Testis (tissue), 2 donors: ENCODE measurements around the gene CREBBP.

Experiments used
- CTCF ChIP-seq, 3 experiments: fragments of 450-650 bp in 2 of 3; fragments of 200-600 bp in 1 of 3; sonication (generic) in 1 of 3; IDR thresholded peaks; one replicate each; pipeline ENCODE4 v1.5.1; 2016 to 2019; ENCODE audit warnings: antibody characterized with exemption in 3 of 3, mild to moderate bottlenecking in 2 of 3, moderate library complexity in 1 of 3
- POLR2A ChIP-seq: fragments of 450-650 bp; IDR thresholded peaks from one replicate; pipeline ENCODE4 v1.6.1; 2017; ENCODE audit warnings: antibody characterized with exemption, mild to moderate bottlenecking, moderate library complexity

- TF ChIP-seq CTCF (IDR thresholded peaks at IDR 0.05) (no peak), POLR2A (no peak)
Observed at GRCh38 chr16:3752984-3753383, 127.5 kb downstream of the CREBBP start.
